Transverse colon (tissue), 4 donors: ENCODE results near the gene NOP53. TPM values are rescaled to one million over a fixed set of nuclear protein-coding genes. Genes with fewer than 3 reads are reported as not detected.

Experiments
- DNase-seq: peaks from one replicate; pipeline ENCODE4 v3.0.0-alpha.2; 2019
- H3K27ac ChIP-seq, 4 donors: fragments of 200-600 bp; sonication (generic); 2 replicates each; pipeline ENCODE4 v1.5.1; 2016 to 2018; ENCODE audit warnings: inconsistent platforms in 4 of 4
- H3K27me3 ChIP-seq: fragments of 200-600 bp; sonication (generic); 2 replicates; pipeline ENCODE4 v1.5.1; 2017; ENCODE audit warnings: inconsistent platforms
- H3K36me3 ChIP-seq, 4 donors: fragments of 200-600 bp; sonication (generic); 2 replicates each; pipeline ENCODE4 v1.5.1; 2017 to 2019; ENCODE audit warnings: inconsistent platforms in 4 of 4
- H3K4me1 ChIP-seq, 4 donors: fragments of 200-600 bp; sonication (generic); 2 replicates each; pipeline ENCODE4 v1.5.1; 2017 to 2020; ENCODE audit warnings: inconsistent platforms in 4 of 4
- H3K4me3 ChIP-seq, 4 donors: fragments of 200-600 bp; sonication (generic); 1 replicate in 1 of 4; 2 replicates in 3 of 4; pipeline versions ENCODE4 v1.5.1 to v1.6.1; 2017 to 2019; ENCODE audit warnings: inconsistent platforms in 4 of 4
- H3K9me3 ChIP-seq, 2 donors: fragments of 200-600 bp; sonication (generic); 2 replicates each; pipeline ENCODE4 v1.5.1; 2017 to 2019; ENCODE audit warnings: inconsistent platforms in 2 of 2
- EP300 ChIP-seq: sonication (generic); formaldehyde crosslinking; IDR thresholded peaks from one replicate; pipeline ENCODE4 v1.6.1; 2017; ENCODE audit warnings: antibody characterized with exemption, low read depth
- POLR2A ChIP-seq: fragments of 450-650 bp; IDR thresholded peaks from one replicate; pipeline ENCODE4 v1.6.1; 2016; ENCODE audit warnings: antibody characterized with exemption, mild to moderate bottlenecking, moderate library complexity
- POLR2AphosphoS5 ChIP-seq, 3 donors: sonication (generic); formaldehyde crosslinking; IDR thresholded peaks; one replicate each; pipeline ENCODE4 v1.6.1; 2016; ENCODE audit warnings: antibody characterized with exemption in 3 of 3
- WGBS, 2 donors: methylation state at CpG; one replicate each; pipeline ENCODE4 v1.1.5; 2018; ENCODE audit warnings: low coverage in 1 of 2; 5-methylcytosine and 5-hydroxymethylcytosine counted together
- in situ Hi-C, 4 donors: fragments of 200-750 bp; cut with MboI; loops; one replicate each; pipeline versions ENCODE4 v1.15.0 to v1.15.1; 2017; ENCODE audit warnings: low sequenced_read_pairs in 3 of 4, low pct_ligation_motif_present in 1 of 4, low pct_unique_long_range_greater_than_20kb in 1 of 4
- intact Hi-C: fragments of 100-400 bp; cut with DNase I; formaldehyde crosslinking; loops from one replicate; pipeline ENCODE4 v1.15.1; 2023; ENCODE audit warnings: low total_unique reads
- total RNA-seq, 4 donors: library from RNA; depleted of rRNA; stranded (reverse); fragments of >200 nt; gene quantifications; one replicate each; pipeline ENCODE4 v1.1.0, GENCODE V29; 2016
- TF ChIP-seq, protein P1 (sequence below), 5 experiments: fragments of 200-600 bp in 3 of 5; fragments of 450-650 bp in 2 of 5; sonication (generic) in 3 of 5; IDR thresholded peaks; 1 replicate in 2 of 5; 2 replicates in 3 of 5; pipeline ENCODE4 v1.5.1; 2016 to 2017; ENCODE audit warnings: antibody characterized with exemption in 5 of 5, inconsistent platforms in 3 of 5, mild to moderate bottlenecking in 2 of 5, moderate library complexity in 1 of 5

Gene NOP53
- 100 to 1,000 TPM; 239 to 490 (median 364) TPM for total RNA-seq

DNA sequence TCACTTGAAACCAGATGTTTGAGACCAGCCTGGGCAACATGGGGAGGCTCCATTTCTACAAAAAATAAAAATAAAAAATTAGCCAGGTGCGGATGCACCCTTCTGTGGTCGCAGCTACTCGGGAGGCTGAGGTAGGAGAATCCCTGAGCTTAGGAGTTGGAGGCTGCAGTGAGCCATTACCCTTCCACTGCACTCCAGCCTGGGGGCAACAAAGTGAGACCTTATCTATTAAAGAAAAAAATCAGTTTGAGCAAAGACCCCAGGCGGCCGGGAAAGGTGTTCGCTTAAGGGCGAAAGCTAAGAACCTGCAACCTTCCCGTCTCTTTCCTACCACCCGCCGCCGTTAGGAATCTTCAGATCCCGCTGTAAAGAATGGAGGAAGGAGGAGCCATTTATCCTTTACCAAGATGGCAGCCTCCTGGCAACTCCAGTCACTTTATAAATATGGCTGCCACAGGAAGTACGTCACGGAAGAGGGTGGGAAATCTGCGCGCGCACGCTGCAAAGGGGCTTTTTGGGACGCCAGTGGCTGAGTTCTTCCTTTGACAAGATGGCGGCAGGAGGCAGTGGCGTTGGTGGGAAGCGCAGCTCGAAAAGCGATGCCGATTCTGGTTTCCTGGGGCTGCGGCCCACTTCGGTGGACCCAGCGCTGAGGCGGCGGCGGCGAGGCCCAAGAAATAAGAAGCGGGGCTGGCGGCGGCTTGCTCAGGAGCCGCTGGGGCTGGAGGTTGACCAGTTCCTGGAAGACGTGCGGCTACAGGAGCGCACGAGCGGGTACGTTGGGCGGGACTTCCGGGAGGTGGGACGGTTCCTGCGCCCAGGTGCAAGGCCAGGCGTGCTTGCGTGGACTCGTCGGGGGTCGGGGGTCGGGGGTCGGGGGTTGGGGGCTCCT lies at the start of gene NOP53:
Gene NOP53, plus strand, starts transcription at position 537 of the 892 bp plus-strand sequence. Its CDS starts 14 bp downstream, at position 551.
- 7 to 13% methylated on average over 4 to 52 of the region's 53 CpGs for WGBS, 2 donors
- Histone ChIP-seq H3K4me1 (peaks cover 24 to 45% (median 34%) of the 10 kb centered on the region in 4 donors), H3K27ac (peak within 1 kb of the TSS; percentile 95 to 98 (median 96)), H3K9me3 (no peaks in the 10 kb centered on the region), H3K36me3 (peaks cover 0 to 18% (median 5%) of the 10 kb centered on the region in 4 donors), H3K4me3 (peak within 1 kb of the TSS; percentile 80 to 98 (median 80)), H3K27me3 (no peaks in the 10 kb centered on the region)
- peak; percentile 98 for DNase-seq
- in situ Hi-C loops (no loop called here), intact Hi-C loops (no loop called here)
- TF ChIP-seq EP300 (no peak), POLR2AphosphoS5 (IDR thresholded peaks at IDR 0.05) (peak; percentile 87 to 95 (median 95)), POLR2A (peak; percentile 88)
- TF ChIP-seq, protein P1, sequence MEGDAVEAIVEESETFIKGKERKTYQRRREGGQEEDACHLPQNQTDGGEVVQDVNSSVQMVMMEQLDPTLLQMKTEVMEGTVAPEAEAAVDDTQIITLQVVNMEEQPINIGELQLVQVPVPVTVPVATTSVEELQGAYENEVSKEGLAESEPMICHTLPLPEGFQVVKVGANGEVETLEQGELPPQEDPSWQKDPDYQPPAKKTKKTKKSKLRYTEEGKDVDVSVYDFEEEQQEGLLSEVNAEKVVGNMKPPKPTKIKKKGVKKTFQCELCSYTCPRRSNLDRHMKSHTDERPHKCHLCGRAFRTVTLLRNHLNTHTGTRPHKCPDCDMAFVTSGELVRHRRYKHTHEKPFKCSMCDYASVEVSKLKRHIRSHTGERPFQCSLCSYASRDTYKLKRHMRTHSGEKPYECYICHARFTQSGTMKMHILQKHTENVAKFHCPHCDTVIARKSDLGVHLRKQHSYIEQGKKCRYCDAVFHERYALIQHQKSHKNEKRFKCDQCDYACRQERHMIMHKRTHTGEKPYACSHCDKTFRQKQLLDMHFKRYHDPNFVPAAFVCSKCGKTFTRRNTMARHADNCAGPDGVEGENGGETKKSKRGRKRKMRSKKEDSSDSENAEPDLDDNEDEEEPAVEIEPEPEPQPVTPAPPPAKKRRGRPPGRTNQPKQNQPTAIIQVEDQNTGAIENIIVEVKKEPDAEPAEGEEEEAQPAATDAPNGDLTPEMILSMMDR (IDR thresholded peaks at IDR 0.05) = peak in 2 of 5 experiments; percentile 24 to 52

DNA sequence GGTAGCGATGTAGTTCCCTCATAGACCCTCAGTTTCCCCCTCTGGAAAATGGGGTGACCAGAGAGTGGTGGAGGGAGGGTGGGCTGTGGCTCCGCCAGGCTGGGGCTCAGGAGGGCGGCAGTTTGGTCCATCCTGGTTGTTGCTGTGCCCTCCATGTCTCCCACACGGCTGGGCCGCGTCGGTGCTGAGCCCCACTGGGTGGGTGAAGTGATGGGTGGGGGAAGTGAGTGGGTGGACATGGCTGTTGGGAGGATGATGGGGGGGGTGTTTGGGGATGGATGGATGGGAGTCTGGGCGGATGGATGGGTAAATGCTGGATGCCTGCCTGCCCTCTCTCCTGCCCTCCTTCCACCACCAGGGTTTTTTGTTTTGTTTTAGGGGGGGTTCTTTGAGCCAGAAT lies 48.7 kb upstream of the NOP53 start:
- in situ Hi-C loops = loop anchor here in 1 of 4 donors (5.0 kb wide), 1 partner anchor 259 kb away; no protein-coding TSS in a partner anchor

DNA sequence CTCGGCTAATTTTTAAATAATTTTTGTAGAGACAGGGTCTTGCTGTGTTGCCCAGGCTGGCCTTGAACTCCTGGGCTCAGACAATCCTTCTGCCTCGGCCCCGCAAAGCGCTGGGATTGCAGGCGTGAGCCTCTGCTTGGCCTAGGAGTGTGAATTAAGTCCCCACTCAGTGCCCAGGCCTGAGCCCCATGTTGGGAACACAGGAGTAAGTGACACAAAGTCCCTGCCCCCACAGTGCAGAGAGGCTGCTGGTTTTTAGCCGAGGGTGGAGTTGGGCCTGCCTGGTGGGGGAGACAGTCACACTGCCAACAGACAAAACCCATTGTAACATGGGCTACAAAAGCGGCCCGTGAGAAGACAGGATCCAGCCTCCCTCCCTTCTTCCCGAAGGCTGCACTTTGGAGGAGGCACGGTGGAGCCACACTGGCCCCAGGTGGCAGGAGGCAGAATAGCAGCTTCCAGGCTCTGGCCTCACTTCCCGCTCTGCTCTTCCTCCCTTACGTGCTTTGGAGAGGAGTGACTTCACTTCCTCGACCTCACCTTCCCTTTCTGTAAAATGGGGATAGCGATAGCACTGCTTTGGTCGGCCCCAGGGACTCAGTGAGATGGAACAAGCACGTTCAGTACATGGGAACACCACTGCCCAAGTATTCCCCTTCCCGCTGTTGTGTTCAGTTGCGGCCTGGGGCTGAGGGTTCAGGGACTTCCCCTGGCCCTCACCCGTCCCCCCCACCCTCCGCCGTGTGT lies 47.3 kb upstream of the NOP53 start:
- Histone ChIP-seq H3K9me3 (no peaks in the 10 kb centered on the region), H3K27me3 (no peaks in the 10 kb centered on the region), H3K4me3 (no peak overlapping the region), H3K4me1 (peaks cover 4 to 6% (median 5%) of the 10 kb centered on the region in 4 donors), H3K27ac (peak overlapping the region; percentile 49 to 82 (median 74)), H3K36me3 (peaks cover 0 to 14% (median 3%) of the 10 kb centered on the region in 4 donors)
- WGBS, 2 donors = 46 to 53% methylated on average over 2 to 18 of the region's 21 CpGs
- TF ChIP-seq POLR2A = no peak
- TF ChIP-seq EP300 = no peak
- TF ChIP-seq POLR2AphosphoS5 (IDR thresholded peaks at IDR 0.05) = peak in 2 of 3 donors; percentile 59 to 62
- TF ChIP-seq, protein P1 (IDR thresholded peaks at IDR 0.05) = peak; percentile 96 to 99 (median 98)
- in situ Hi-C loops = loop anchor here in 1 of 4 donors (5.0 kb wide), 1 partner anchor 261 kb away; no protein-coding TSS in a partner anchor
- peak; percentile 79 for DNase-seq
- intact Hi-C loops = loop anchor here (2.0 kb wide), 1 partner anchor 261 kb away; no protein-coding TSS in a partner anchor

More for the DNA sequence above, 48.7 kb upstream of the NOP53 start:
- peaks cover 0 to 8% (median 0%) of the 10 kb centered on the region in 4 donors for H3K36me3 ChIP-seq
- TF ChIP-seq EP300 (no peak), POLR2A (no peak), POLR2AphosphoS5 (IDR thresholded peaks at IDR 0.05) (no peak)
- TF ChIP-seq, protein P1 (IDR thresholded peaks at IDR 0.05) = no peak
- no peaks in the 10 kb centered on the region for H3K27me3 ChIP-seq
- DNase-seq = no peak
- no peak overlapping the region for H3K4me3 ChIP-seq
- H3K4me1 ChIP-seq = peaks cover 4 to 6% (median 5%) of the 10 kb centered on the region in 4 donors
- WGBS, 2 donors = 89% methylated on average over 7 of the region's 8 CpGs; no CpG with 5 or more reads in 1 of the 2 donors
- H3K27ac ChIP-seq = peak overlapping the region in 1 of 4 donors; percentile 72
- H3K9me3 ChIP-seq = no peaks in the 10 kb centered on the region
- intact Hi-C loops = no loop called here
